HG03342 (cell line): ENCODE results near the gene FGL2.
"Not testable (repeated sequence)": the region's sequence is repeated elsewhere in the genome, so short reads cannot be mapped to it uniquely, and the experiment has no call there.

Source experiments
- ATAC-seq: cut with Tn5 transposase; IDR thresholded peaks from one replicate; pipeline ENCODE4 v1.9.1; 2021; ENCODE audit warnings: mild to moderate bottlenecking, moderate library complexity; ENCODE audit not compliant: unreplicated experiment

FGL2 gene, protein sequence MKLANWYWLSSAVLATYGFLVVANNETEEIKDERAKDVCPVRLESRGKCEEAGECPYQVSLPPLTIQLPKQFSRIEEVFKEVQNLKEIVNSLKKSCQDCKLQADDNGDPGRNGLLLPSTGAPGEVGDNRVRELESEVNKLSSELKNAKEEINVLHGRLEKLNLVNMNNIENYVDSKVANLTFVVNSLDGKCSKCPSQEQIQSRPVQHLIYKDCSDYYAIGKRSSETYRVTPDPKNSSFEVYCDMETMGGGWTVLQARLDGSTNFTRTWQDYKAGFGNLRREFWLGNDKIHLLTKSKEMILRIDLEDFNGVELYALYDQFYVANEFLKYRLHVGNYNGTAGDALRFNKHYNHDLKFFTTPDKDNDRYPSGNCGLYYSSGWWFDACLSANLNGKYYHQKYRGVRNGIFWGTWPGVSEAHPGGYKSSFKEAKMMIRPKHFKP

DNA sequence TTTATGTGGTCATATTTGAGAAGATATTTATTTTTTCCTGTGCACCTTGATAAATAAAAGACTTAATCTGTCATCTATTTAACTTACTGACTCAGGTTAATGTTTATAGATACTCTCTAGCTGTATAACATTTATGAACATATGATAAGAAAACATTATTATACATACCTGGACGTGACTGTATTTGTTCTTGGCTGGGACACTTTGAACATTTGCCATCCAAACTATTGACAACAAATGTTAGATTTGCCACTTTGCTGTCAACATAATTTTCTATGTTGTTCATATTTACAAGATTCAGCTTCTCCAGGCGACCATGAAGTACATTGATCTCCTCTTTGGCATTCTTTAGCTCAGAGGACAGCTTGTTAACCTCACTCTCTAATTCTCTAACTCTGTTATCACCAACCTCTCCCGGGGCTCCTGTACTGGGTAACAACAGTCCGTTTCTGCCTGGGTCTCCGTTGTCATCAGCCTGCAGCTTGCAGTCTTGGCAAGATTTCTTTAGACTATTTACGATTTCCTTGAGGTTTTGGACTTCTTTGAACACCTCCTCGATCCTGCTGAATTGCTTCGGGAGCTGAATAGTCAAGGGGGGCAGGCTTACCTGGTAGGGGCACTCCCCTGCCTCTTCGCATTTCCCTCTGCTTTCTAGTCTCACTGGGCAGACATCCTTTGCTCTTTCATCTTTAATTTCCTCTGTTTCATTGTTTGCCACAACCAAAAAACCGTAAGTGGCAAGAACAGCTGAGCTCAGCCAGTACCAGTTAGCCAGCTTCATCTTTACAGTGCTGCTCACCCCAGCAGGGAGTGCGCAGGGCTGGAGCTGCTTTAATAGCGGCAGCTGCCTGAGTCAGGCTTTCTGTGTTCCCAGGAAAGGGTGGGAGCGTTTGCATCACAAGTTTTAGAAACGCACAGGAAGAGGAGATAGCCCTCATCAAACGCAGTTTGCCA is at the start of gene FGL2:
FGL2 (minus strand) TSS at position 807 of the 954 bp plus-strand sequence; CDS start at position 781, 26 bp downstream.
- no peak for ATAC-seq

DNA sequence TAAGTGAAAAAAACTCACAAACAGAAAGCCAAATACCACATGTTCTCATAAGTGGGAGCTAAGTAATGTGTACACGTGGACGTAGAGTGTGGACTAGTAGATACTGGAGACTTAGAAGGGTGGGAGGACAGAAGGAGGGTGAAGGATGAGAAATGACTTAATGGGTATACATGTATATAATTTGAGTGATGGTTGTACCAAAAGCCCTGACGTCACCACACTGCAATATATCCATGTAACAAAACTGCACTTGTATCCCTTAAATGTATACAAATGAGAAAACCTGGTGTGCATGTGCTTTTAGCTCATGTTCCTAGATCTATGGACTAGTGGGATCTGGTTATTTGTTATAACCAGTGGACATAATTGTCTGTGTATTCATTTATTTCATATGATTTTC is 48.5 kb upstream of the FGL2 start:
- ATAC-seq = no peak

DNA sequence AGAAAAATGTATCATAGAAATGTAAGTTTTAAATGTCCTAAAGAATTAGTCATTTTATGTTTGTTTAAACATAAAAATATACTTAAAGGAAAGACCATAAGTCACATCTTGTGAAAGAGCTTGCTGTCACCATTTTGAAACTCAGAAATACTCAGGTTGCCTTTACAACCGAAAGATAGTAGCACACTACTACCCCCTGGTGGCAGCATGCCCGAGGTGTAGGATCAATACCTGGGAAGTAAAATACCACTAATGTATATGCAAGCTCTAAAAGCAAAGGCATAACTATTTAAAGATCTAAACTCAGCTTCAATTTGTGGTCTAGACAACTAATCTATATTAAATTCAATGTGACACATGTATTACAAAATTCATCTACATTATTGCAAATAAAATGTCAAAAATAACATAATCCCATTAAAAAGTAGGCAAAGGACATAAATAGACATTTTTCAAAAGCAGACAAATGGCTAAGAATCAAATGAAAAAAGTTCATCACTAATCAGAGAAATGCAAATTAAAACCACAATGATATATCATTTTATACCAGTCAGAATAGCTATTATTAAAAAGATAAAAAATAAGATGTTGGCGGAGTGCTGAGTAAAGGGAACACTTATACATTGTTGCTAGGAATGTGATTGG is 47.7 kb upstream of the FGL2 start:
- ATAC-seq = peak; percentile 90

GRCh38 chr7:77246026-77246640 is 46.5 kb upstream of the FGL2 start:
- no peak for ATAC-seq

GRCh38 chr7:77245015-77245755 is 45.6 kb upstream of the FGL2 start:
- ATAC-seq = no peak

- ATAC-seq = no peak
These were observed 44.8 kb upstream of the FGL2 start for GRCh38 chr7:77244222-77244934.

DNA sequence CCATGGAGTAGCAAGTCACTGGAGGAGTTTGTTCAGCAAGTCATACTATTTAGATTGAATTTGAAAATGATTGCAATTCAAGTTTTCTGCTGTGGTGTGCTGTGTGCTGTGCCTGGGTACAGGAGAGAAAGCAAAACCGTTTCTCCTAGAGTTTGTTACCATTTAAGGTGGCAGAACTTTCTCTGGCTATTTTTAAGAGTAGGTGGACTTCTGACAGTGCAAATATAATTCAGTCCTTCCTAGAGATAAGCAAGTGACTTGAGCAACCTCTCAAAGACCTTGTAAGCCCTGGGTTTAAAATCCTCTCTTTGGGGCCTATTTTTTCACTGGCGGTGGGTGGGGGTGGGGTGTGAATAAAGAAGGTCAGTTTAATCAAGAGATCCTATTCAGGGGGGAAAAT is 42.9 kb upstream of the FGL2 start:
- ATAC-seq = no peak

DNA sequence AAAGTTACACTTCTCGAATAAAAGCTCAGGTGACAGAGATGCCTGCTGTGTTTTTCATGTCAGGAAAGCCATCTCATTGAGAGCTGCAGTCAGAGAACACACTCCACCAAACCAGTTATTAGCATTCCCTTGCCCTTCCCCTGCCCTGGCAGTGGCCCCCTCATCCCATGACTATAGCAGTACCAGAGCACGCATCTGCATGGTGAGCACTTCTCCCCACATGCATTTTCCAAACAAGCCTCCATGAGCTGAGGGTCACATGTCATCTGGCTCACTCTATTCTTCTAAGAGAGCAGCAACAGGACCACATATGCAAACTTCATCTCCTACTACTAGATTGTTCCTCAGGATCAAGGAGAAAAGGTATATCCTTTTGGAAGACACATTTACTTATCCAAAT is 42.4 kb upstream of the FGL2 start:
- ATAC-seq = no peak

DNA sequence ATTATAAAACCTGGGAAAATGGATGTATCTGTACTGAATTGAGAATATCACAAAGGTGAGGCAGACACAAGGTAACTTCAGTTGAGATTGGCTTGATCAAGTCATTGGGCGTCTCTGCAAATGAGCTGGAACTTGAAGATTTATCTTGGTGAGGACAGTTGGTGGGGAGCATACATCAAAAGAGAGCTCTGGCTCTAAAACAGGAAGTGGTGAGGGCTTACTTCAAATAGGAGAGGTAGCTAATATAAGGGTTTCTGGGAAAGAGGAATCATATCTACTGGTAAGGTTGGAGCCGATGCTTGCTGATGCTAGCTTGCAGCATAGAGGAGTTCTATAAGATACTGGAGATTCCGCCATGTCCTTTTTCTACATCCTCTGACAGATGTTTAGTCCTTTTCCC is 39.9 kb upstream of the FGL2 start:
- no peak for ATAC-seq

GRCh38 chr7:77238703-77239136 is 39.1 kb upstream of the FGL2 start:
- ATAC-seq = no peak

DNA sequence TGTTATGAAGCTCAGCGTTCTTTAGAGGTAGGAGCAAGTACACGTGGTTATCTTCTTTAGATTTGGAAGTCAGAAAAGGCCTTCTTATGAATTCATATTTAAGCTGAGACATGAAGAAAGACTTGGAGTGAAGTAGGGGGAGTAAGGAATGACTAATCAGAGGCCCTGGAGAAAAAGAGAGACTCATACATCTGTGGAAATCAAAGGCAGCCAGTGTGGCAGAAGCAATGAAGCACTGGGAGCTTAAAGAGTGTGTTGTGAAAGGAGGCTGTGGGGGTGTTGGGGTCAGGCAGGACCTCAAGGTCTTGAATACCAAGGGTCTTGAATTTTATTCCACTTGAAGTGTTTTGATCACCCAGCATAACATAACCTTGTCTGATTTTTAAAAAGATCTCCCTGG is 35.7 kb upstream of the FGL2 start:
- no peak for ATAC-seq

DNA sequence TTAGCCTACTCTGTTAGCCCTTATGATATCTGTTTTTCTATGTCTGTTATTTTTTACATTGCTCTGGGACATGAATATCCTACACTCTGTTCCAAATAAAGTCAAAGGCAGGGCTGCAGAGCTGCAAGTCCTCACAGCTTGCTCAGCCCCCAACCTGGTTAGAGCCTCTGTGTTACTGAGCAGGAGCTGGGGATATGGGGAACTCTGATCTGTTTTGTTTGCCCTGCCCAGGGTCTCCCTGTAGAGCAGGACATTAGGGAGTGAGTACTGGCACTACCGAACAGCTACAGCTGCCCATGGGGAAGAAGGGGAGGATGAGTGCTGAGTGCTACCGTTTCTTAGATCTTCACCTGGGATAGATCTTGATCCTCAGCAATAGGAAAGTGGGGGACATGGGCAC is 32.8 kb upstream of the FGL2 start:
- no peak for ATAC-seq

DNA sequence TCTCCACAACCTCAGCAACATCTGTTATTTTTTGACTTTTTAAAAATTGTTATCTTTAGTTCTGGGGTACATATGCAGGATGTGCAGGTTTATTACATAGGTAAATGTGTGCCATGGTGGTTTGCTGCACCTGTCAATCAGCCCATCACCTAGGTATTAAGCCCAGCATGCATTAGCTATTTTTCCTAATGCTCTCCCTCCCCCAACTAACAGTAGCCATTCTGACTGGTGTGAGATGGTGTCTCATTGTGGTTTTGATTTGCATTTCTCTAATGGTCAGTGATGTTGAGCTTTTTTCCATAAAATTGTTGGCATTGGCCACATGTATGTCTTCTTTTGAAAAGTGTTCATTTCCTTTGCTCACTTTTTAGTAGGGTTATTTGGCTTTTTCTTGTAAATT is 29.2 kb upstream of the FGL2 start:
- ATAC-seq = not testable (repeated sequence)

DNA sequence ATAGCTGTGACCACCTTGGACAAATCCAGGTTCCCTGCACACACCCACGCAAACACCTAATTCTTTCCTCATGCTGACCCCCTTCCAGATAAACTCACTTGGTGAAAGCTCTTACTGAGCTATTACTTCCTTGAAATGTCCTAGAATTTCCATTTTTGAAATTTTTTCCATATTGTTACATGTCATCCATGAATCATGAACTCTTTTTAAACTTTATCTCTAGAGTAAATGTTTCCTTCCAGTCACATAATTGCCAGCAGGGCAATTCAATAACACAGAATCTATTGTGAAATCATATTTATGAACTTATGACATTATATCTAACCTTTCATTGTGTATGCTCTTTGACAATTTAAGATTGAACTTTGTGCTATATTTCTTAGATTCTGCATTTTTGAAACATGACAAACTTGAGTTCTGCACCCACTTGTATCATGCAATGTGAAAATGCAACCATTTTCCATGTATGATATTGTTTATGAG is 26.8 kb upstream of the FGL2 start:
- no peak for ATAC-seq

DNA sequence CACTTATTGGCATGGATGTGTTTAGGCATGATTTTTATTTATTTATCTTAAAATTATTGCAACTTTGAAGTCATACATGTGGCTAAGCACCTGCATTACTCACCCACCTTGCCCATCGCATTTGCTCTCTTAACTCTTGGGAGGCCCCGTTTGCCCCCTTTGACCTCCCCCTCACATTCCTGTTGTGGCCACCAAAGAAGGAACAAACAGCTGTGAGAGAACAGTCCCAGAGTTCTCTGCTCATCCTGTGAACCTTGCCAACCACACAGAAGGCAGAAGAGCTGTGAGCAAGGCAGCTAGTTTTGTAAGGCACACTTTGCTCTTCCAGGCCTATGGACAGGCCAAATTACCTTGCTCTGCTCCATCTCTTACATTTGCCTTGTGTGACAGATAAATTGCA is 23.6 kb upstream of the FGL2 start:
- ATAC-seq = no peak

DNA sequence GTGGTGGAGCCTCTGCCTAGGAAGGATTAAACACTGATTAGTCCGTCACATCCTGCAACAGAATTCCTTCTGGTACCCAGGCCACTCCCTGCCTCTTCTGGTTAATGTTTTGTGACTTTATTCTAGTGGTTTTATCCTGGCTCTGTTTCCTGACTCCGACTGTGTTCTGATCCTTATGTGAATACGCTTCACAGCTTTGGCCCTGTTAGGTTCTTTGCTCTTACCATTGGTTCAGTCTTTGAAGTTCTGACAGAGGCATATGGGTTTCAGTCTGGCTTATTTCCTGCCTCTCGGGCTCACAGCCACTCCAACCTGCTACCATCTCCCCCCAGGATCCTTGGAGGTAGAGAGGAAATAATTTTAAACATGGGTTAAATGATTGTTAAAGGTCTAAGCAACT is 23.2 kb upstream of the FGL2 start:
- no peak for ATAC-seq

DNA sequence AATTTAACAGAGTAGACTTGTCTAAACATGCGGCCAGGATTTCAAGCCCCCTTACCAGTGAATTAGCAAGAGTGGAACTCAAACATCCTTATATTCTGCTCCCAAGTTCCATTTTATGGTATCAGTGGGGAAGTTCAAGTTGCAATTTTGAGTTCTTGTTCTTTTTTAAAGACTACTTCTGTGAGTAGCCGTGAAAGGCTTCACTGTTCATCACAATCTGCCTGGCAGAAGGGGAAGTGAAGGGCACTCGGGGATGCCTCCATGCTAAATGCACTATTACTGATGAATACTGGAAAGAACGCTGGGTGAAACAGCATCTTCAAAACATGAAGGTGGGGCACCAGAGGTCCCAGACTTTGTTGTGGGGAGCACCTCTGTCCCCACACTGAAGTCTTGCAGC is 22.4 kb upstream of the FGL2 start:
- no peak for ATAC-seq

DNA sequence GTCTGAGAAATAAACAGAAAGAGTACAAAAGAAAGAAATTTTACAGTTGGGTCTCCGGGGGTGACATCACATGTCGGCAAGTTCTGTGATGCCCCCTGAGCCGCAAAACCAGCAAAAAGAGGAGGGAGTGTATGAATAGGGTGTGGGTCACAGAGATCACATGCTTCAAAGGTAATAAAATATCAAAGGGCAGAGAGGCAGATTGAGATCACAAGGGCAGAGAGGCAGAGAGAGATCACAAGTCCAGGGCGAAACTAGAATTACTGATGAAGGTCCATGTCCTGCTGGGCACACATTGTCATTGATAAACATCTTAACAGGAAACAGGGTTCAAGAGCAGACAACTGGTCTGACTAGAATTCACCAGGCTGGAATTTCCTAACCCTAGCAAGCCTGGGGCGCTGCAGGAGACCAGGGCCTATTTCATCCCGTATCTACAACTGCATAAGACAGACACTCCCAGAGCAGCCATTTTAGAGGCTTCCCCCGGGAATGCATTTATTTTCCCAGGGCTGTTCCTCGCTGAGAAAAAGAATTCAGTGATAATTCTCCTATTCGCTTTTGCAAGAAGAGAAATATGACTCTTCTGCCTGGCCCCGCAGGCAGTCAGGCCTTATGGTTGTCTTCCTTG is 20.2 kb upstream of the FGL2 start:
- not testable (repeated sequence) for ATAC-seq
